CD4-positive, alpha-beta T cell (primary cell): ENCODE results near the gene SDS. TPM values are rescaled to one million over a fixed set of nuclear protein-coding genes. Genes with fewer than 3 reads are reported as not detected.

Source experiments
- ATAC-seq: fragments of 200-7000 bp; cut with Tn5 transposase; one replicate; pipeline ENCODE4 v1.10.0; 2022; ENCODE audit warnings: mild to moderate bottlenecking; ENCODE audit not compliant: poor library complexity
- CTCF ChIA-PET: fragments of 350-600 bp; sonication (Branson Sonifier 250); formaldehyde crosslinking; loops from one replicate; lab custom pipeline; 2021; ENCODE audit warnings: antibody characterized with exemption, inconsistent platforms; lab: Charles Lee
- POLR2A ChIA-PET: fragments of 350-600 bp; sonication (Branson Sonifier 250); formaldehyde crosslinking; loops from one replicate; lab custom pipeline; 2021; ENCODE audit warnings: antibody characterized with exemption, inconsistent platforms; lab: Charles Lee
- DNase-seq, 14 experiments: peaks; one replicate each; pipeline ENCODE4 v3.0.0-alpha.2; 2013 to 2020; ENCODE audit warnings: mixed read lengths in 2 of 14
- H3K27ac ChIP-seq, 2 donors: one replicate each; pipeline versions ENCODE4 v1.5.1 to v1.7.0; 2013; ENCODE audit warnings: low read length in 2 of 2, low read depth in 1 of 2, mild to moderate bottlenecking in 1 of 2
- H3K27me3 ChIP-seq, 2 experiments: 1 replicate in 1 of 2; 2 replicates in 1 of 2; pipeline versions ENCODE4 v1.6.1 to v1.7.0; 2013; ENCODE audit warnings: low read length in 2 of 2, control low read depth in 1 of 2, mild to moderate bottlenecking in 1 of 2, moderate library complexity in 1 of 2; ENCODE audit not compliant: insufficient read depth in 2 of 2, control insufficient read depth in 1 of 2
- H3K36me3 ChIP-seq: one replicate; pipeline ENCODE4 v1.6.1; 2013; ENCODE audit warnings: low read length, control low read depth; ENCODE audit not compliant: insufficient read depth
- H3K4me1 ChIP-seq: one replicate; pipeline ENCODE4 v1.6.1; 2013; ENCODE audit warnings: low read length, control low read depth; ENCODE audit not compliant: insufficient read depth
- H3K4me3 ChIP-seq: one replicate; pipeline ENCODE4 v1.5.1; 2013; ENCODE audit warnings: mild to moderate bottlenecking, low read length, moderate library complexity
- H3K9me3 ChIP-seq, 2 experiments: 1 replicate in 1 of 2; 2 replicates in 1 of 2; pipeline versions ENCODE4 v1.6.1 to v1.7.0; 2013; ENCODE audit warnings: low read length in 2 of 2, mild to moderate bottlenecking in 2 of 2, control low read depth in 1 of 2, moderate library complexity in 1 of 2; ENCODE audit not compliant: control insufficient read depth in 1 of 2, insufficient read depth in 1 of 2
- H3K27ac Mint-ChIP-seq: one replicate; pipeline ENCODE4 v1.8.0; 2020; ENCODE audit warnings: mixed read lengths
- H3K27me3 Mint-ChIP-seq: one replicate; pipeline ENCODE4 v1.8.0; 2021; ENCODE audit warnings: mixed read lengths
- H3K36me3 Mint-ChIP-seq: one replicate; pipeline ENCODE4 v1.8.0; 2021; ENCODE audit warnings: low read depth, mixed read lengths
- H3K4me1 Mint-ChIP-seq: one replicate; pipeline ENCODE4 v1.8.0; 2021; ENCODE audit warnings: low read depth, mixed read lengths
- H3K4me3 Mint-ChIP-seq: one replicate; pipeline ENCODE4 v1.8.0; 2020; ENCODE audit warnings: mild to moderate bottlenecking, mixed read lengths
- H3K9me3 Mint-ChIP-seq: one replicate; pipeline ENCODE4 v1.8.0; 2020; ENCODE audit warnings: mixed read lengths
- intact Hi-C, 2 experiments: fragments of 100-400 bp; cut with DNase I in 1 of 2; cut with micrococcal nuclease in 1 of 2; formaldehyde crosslinking; loops; one replicate each; pipeline versions ENCODE4 v1.15.1 to v1.9.0; 2023 to 2025; cut with DNase I, micrococcal nuclease
- total RNA-seq, 174 experiments: library from RNA in 2 of 174; stranded (reverse) in 2 of 174; gene quantifications; one replicate each; pipeline ENCODE4 v1.2.3 and lab custom pipeline; 2021 to 2026
- TF ChIP-seq, protein P1 (sequence below): fragments of 200-600 bp; IDR thresholded peaks from one replicate; pipeline ENCODE4 v1.8.0; 2022; ENCODE audit warnings: antibody characterized with exemption, mild to moderate bottlenecking

Gene SDS
- total RNA-seq, 2 experiments from 2014 or later, result not detected

DNA sequence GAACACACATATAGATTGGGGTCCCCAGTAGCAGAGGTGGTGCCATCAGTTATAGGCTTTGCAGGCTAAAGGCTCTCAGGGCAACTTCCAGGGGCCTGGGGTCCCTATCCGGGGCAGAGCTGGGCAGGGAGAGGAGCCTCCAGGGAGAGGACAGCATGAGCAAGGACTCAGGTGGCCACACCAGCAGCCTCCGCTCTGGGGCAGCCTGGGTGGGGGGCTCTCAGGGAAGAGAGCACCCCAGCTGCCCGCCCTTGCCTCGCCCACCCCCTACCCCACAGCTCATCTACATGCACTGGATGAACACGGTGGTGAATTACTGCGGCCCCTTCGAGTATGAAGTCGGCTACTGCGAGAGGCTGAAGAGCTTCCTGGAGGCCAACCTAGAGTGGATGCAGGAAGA is 31.3 kb downstream of the SDS start:
- CTCF ChIA-PET, result no interaction called here
- intact Hi-C loops, result no loop called here
- Histone ChIP-seq H3K4me1 (no peaks in the 10 kb centered on the region), H3K4me3 (no peak overlapping the region), H3K27ac (no peak overlapping the region), H3K27me3 (no peaks in the 10 kb centered on the region), H3K9me3 (peaks cover 0 to 10% of the 10 kb centered on the region in 2 experiments), H3K36me3 (peaks cover 24% of the 10 kb centered on the region)
- Mint-ChIP-seq H3K4me1 (no peaks in the 10 kb centered on the region), H3K27ac (no peak overlapping the region), H3K36me3 (peaks cover 68% of the 10 kb centered on the region), H3K4me3 (no peak overlapping the region), H3K9me3 (no peaks in the 10 kb centered on the region), H3K27me3 (no peaks in the 10 kb centered on the region)
- TF ChIP-seq, protein P1, sequence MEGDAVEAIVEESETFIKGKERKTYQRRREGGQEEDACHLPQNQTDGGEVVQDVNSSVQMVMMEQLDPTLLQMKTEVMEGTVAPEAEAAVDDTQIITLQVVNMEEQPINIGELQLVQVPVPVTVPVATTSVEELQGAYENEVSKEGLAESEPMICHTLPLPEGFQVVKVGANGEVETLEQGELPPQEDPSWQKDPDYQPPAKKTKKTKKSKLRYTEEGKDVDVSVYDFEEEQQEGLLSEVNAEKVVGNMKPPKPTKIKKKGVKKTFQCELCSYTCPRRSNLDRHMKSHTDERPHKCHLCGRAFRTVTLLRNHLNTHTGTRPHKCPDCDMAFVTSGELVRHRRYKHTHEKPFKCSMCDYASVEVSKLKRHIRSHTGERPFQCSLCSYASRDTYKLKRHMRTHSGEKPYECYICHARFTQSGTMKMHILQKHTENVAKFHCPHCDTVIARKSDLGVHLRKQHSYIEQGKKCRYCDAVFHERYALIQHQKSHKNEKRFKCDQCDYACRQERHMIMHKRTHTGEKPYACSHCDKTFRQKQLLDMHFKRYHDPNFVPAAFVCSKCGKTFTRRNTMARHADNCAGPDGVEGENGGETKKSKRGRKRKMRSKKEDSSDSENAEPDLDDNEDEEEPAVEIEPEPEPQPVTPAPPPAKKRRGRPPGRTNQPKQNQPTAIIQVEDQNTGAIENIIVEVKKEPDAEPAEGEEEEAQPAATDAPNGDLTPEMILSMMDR, result no peak
- no peak for DNase-seq
- POLR2A ChIA-PET, result no interaction called here
- no peak for ATAC-seq

GRCh38 chr12:113371808-113372207 is 31.9 kb downstream of the SDS start:
- Histone ChIP-seq H3K27ac (no peak overlapping the region), H3K4me3 (no peak overlapping the region), H3K4me1 (no peaks in the 10 kb centered on the region), H3K9me3 (peaks cover 0 to 10% of the 10 kb centered on the region in 2 experiments), H3K36me3 (peaks cover 21% of the 10 kb centered on the region), H3K27me3 (no peaks in the 10 kb centered on the region)
- H3K36me3 Mint-ChIP-seq, result peaks cover 63% of the 10 kb centered on the region
- ChIA-PET CTCF (no interaction called here), POLR2A (no interaction called here)
- H3K4me3 Mint-ChIP-seq, result no peak overlapping the region
- no peaks in the 10 kb centered on the region for H3K4me1 Mint-ChIP-seq
- ATAC-seq (no peak), DNase-seq (no peak)
- H3K27ac Mint-ChIP-seq, result no peak overlapping the region
- intact Hi-C loops, result no loop called here
- no peaks in the 10 kb centered on the region for H3K27me3 Mint-ChIP-seq
- TF ChIP-seq, protein P1, result no peak
- no peaks in the 10 kb centered on the region for H3K9me3 Mint-ChIP-seq

GRCh38 chr12:113370923-113371682 is 32.6 kb downstream of the SDS start:
- Histone ChIP-seq H3K36me3 (peaks cover 18% of the 10 kb centered on the region), H3K27ac (no peak overlapping the region), H3K9me3 (peaks cover 0 to 10% of the 10 kb centered on the region in 2 experiments), H3K27me3 (no peaks in the 10 kb centered on the region), H3K4me3 (no peak overlapping the region), H3K4me1 (no peaks in the 10 kb centered on the region)
- Mint-ChIP-seq H3K36me3 (peaks cover 65% of the 10 kb centered on the region), H3K27me3 (no peaks in the 10 kb centered on the region), H3K27ac (no peak overlapping the region), H3K4me1 (no peaks in the 10 kb centered on the region), H3K9me3 (no peaks in the 10 kb centered on the region), H3K4me3 (no peak overlapping the region)
- POLR2A ChIA-PET, result no interaction called here
- CTCF ChIA-PET, result no interaction called here
- intact Hi-C loops, result no loop called here
- ATAC-seq (no peak), DNase-seq (no peak)
- TF ChIP-seq, protein P1, result no peak
